Measurements from ENCODE around the gene MORC1.
"Not testable (repeated sequence)": the region's sequence is repeated elsewhere in the genome, so short reads cannot be mapped to it uniquely, and the experiment has no call there.

The MORC1 gene

DNA sequence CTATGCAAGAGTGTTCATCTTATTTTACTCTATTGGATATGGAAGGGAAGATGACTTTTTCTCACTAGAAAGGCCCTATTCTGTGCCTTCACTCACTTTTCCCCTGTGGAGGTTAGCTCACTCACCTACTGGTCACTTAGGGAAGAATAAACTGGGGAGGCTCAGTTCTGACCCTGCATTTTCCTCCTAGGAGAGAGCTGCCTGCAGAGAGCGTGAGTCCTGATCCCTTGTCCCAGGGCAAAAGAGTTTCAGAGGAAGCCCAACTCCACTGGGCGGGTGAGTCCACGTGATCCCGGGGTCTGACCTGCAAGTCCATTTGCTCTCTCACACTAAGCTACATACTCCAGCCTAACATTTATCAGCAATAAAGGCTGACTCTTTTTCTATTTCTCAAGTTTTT lies 8.4 kb downstream of the MORC1 start:
- DNase-seq = no peak

DNA sequence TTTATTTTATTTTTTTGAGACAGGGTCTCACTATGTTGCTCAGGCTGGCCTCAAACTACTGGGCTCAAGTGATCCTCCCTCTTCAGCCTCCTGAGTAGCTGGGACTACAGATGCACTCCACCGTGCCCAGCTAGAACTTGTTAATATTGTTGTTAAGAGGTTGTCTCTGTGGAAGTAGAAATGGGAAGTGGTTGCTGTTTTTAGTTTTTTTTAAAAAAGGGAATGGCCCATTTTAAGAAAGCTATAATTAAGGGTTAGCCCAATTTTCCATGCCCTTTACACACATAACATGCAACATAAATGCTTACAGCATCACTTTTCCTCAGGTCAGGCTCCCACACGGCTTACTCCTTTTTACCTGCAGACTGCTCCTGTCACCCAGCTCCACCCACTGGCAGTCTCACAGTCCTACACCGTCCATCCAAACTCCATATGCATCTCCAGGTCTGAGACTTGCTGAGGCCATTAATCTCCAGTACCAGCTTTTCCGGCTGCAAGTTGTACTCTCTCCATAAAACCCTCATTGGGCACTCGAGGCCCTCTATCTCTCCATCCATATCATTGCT lies 19.8 kb downstream of the MORC1 start:
- DNase-seq = no peak

DNA sequence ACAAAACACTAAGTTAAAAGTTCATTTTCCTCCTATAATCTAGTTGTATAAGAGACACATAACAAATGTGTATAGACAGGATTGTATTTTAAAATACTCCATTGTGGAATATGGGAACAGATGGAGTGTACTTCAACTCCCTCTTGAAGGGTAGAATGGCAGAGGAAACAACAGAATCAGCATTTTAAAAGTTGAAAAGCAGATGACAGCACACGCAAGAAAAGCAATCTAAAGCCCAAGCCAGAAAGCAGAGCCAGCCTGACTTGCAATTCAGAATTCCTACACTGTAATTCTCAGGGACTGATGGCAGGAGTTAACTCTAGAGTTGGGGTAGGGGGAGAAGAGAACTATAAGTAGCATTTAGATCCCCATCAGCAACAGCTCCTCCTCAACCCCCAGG lies 22.8 kb downstream of the MORC1 start:
- no peak for DNase-seq

DNA sequence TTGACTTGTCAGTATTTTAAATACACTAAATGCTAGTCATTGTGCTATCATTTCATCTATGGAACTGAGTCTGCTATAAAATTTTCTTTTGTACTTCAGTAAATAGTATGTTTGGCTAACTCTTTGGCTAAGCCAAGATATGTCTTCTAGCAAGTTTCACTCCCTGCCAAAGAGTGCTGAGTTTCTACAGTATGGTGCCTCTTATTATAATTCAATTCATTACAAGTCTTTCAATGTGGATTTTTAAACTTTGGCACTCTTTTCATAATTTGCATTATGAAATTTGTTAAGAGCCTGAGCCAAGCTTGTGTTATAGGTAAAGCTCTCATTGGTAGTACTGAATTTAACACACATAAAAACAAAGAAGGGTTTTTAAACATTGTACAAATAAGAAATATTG lies 24.4 kb downstream of the MORC1 start:
- no peak for DNase-seq

DNA sequence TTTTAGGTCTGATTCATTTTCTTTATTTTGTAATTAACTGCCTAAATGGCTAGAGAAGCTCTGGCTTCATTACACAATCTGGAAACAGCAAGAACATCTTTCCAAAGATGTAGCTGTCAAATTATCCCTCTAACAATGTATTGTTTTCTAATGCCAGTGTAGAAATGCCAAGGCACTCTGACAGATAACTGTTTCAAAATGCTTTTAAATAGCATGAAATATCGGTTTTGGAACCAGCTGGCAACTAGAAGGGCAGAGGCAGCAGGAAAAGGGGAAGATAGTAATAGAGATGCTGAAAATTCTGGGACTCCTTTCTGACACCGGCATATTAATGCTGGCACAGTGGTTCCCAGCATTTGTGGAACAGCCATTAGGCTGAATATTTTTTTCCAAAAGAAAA lies 26.1 kb downstream of the MORC1 start:
- no peak for DNase-seq

DNA sequence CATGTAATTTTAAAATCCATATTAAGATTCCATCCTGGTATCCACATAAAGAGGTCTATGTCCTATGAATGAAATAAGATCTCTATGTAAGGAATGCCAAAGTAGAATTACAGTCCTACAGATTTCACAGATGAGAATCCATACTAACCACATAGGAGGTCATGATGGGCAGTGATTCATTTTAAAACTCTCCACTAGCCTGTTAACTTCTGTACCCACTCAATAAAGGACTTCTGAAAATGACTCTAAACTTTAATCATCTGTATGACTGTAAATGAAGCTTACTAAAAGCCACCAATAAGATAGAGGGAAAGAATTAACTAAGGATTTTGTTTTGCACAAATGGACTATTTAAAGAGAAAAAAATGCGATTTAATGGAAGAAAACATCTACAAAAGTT lies 28.7 kb downstream of the MORC1 start:
- DNase-seq = no peak

DNA sequence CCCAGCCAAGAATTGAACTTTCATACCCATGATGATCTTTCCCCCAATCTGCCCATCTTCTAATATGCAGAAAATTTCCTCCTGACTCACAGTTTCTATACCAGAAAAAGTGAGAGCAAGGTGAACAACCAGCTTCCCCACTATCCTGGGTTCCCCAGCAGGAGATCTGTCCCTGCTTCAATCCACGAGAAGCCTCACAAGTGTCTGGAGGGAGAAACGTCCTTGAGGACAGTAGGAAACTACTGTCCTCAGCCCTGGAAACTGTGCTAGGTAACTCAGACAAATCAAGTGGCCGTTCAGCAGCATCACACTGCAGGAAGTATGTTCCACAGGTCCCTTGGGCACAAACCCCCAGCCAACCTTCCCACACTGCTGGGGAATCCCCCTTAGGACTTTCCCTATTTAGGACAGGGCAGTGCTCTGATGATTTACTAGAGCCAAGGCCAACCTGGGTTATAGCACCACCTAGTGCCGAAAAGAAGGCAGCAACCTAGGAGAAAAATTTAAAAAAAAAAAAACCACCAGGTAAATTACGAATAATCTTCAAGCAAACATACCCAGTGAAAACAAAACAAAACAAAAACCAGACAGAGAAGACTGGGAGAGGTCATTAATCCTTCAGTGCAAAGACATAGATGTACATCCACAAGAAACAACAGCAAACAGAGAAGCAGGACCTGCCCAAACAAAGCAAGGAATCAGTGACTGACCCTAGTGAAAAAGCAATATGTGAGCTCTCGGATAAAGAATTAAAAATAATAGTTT lies 36.0 kb downstream of the MORC1 start:
- no peak for DNase-seq

DNA sequence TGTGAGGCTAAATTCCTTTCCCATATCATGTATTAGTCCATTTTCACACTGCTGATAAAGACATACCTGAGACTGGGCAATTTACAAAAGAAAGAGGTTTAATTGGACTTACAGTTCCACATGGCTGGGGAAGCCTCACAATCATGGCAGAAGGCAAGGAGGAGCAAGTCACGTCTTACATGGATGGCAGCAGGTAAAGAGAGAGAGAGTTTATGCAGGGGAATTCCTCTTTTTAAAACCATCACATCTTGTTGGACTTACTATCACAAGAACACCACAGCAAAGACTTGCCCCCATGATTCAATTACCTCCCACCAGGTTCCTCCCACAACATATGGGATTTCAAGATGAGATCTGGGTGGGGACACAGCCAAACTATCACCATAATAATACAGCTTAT lies 37.8 kb downstream of the MORC1 start:
- DNase-seq = not testable (repeated sequence)

DNA sequence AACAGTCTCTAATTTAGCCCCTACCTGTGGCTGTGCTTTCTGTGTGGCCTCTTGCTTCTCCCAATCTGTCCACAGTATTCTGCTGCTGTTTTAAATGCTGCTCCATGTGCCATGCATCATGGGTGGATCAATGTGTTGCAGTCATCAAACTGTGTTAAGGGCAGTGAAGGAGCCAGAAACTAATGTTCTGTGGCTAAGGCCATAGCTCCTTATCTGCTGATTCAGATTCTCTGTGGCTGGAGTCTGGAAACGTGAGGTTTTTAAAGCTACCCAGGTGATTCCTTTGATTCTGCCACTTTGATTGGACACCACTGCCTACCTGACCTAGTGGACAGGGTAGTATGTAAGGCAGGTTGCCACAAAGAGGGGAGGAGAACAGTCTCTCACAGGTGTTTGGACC lies 44.8 kb downstream of the MORC1 start:
- DNase-seq = no peak

DNA sequence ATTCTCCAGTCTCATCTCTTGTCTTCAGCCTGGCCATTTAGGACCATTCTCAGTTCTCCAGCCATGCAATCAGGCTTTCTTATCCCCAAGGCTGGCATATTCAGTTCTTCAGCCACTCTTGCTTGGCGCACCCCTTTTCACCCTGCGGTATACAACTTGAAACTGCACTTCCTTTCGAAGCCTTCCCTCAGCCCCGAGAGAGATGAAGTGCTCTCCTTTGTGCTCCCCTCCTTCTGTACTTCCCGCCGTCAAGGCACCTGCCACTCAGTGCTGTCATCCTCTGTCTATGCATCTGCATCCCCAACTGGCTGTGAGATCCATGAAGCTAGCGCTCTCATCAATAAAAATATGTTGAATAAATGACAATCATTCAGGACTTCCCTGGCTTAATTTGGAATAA lies 45.7 kb downstream of the MORC1 start:
- no peak for DNase-seq

DNA sequence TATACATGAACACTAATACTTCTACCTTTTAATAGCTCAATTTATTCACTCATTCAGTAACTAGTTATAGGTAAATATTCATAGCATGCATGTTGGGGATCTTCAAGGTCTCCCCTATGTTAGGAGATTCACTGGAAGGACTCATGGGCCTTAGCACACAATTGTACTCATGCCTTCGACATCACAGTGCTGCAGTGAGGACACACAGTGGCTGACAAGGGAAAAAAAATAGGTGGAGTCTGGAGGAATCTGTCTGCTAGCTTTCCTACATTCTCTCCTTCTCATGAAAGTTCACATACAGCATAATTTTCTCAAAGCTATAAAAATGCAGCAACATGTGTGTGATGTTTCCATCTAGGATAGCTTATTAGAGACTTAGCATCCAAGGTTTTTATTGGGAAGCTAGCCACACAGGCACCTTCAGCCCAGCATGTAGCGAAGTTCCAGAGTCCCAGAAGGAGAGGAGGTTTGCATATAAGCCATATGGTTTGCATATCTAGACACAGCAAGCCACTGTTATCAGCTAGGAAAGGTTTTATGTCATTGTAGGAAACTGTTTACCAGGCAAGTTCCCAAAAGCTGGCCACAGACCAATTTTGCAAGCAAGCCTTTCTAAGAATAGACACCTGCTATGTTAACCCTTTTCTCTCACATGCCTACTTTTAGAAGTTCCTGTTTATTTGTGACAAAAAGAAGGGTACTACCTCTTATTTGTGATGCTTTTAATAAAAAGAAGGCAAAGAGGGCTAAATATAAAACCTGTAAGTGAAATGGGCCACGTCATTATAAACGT lies 46.4 kb downstream of the MORC1 start:
- DNase-seq = no peak

DNA sequence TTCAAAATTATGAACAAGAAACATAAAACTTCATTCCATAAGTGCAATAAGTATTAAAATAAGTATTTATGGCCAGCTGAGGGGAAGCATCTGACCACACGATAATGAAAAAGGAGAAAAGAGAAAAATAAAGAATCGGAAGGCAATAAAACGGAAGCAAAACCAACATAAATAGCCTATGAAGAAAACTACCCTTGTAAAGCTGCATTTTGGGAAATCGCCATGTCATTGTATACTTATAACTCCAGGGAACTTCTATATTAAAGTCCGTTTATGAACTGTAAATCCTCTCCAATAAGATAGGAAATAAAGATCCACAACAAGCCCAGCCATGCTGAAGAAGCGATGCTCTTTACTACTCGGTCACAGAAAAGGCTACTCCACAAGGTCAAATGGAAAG lies 47.7 kb downstream of the MORC1 start:
- DNase-seq = no peak

DNA sequence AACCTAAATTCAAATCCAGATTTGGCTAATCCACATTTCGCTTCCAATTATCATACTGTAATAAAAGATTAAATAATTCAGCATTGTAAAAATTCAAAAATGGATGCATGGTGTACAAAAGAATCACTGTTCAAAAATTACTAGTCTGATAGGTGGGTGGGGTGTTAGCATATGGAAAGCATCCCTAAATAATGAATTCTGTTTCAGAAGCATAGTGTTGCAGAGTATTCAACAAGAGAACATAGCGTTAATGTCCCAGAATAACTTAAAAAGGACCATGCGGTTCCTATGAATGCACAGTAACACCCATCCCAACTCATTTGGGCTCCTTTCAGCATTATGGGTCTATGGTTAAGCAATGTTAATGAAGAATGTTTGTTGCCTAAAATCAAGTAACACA lies 51.1 kb downstream of the MORC1 start:
- DNase-seq = no peak

DNA sequence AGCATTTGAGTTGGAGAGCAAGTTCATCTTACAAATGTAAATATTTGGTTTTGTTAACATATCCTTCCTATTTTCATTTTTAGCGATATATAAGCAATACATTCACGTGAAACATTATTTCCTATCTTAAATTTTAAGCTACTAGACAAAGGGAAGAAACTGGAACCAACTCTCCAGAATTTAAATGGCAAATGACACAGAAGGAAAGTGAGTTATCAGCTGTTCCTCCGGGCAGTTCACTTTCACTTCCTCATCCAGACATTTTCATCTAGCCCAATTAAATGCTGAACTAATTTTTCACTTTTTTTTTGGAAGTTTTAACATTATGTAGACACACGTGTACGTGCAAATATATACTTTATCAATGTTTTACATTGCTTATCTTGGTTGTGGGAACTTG lies 58.7 kb downstream of the MORC1 start:
- DNase-seq = no peak

DNA sequence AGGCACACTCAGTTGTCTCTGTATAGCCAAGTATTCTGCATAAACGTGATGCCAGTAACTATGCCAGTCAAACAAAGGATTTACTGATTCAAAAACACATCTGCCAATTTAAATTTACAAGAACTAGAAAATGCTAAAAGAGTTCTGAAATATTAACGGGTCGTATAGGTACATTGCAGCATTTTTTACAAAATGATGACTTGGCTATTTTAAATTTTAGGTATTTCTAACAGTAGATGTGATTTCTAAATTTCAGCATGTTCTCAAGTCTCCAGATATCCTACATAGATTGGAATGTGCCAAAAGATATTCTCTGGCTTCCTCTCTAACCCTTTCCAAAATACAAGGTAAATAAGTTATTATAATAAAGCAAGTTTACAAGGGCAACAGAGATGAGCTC lies 60.3 kb downstream of the MORC1 start:
- DNase-seq = no peak

DNA sequence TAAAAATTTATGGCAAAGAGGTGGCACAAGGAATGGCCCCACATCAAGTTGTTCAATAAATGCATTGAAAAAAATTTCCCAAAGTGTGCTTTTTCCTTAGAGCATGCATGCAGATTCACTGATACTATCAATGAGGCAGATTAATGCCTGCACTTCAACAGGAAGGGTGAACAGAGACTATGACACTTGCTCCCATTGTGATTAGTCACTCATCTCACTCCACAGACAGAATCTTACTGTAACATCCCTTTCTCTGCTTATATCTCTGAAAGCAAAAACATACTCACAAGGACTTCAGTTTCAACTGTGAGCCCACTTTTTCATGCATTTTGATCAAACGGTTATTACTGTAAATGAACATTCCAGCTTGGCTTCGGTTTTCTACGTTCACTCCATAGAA lies 60.9 kb downstream of the MORC1 start:
- DNase-seq = no peak

DNA sequence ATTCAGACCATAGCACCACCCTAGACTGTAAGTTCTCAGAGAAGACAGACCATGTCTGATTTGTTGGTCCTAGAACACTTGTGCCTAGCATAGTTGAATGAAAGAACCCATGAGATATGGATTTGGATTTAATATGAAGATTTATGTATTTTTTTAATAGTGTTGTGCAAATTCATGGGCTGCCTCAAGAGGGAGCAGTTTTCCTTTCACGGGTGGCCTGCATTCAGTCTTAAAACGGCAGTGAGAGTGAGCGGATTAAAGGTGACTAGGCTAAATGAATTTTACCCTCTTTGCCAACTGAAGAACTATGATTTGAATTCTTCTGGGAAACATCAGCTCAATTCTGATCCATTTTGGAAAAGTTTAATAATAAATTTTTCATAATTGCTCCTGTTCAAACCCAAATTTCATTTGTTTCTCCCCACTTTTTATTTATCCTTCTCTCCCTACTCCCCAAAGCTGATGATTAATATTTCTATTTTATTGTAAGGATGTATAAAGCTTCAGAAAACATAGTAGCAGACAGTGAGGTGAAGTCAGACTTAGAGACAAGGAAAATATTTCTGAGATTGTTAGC lies 67.3 kb downstream of the MORC1 start:
- peak; percentile 19 for DNase-seq

DNA sequence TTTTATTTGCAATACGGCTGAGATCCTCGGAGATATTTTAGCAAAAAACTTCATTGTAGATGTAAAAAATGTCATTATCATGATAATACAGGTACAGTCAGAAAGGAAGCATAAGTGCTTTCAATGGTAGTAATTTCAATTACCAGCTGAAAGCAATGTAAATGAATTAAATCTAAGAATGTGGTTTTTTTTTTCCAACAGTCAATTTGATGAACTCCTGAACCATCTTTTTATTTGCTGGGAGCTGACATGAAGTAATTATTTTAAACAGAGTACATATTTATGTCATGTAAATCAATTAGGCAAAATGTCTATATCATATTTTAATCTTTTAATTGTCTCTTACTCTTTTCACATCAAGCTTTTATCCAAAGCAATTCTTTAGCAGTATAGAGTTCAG lies 70.6 kb downstream of the MORC1 start:
- DNase-seq = no peak

DNA sequence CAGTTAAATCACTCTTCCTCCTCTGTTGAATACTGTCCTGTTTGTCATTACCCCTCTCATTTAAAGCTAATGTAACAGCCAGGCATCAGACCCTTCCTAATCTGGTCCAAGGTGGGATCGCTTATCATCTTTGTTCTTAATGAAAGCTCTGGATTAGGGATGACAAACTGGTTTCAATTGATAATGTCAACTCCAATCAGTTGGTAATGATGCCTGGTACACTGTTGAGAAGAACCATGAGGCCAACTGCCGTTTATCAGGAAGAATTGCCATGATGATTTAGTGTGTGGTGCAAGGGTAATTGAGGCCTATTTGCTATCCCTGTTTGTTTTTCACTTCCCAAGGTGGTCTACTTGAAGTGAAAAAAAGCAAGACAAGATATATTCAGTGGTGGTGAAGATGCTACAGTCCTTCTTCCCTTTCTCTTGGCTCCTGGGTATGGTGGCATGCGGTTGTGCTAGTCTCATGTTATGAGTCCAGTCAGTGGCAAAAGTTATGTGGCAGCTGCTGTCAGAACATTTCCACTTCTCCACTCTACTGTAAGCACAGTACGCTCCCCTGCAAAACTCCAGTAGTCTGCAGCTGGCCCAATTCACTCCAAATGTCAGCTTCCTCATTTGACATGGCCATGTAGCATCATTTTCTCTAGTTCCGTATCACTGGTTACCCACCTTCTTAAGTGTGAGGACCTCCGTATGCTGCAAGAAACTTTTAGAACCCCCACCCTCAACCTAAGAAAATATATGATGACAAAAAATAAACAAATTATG lies 72.5 kb downstream of the MORC1 start:
- DNase-seq = no peak

DNA sequence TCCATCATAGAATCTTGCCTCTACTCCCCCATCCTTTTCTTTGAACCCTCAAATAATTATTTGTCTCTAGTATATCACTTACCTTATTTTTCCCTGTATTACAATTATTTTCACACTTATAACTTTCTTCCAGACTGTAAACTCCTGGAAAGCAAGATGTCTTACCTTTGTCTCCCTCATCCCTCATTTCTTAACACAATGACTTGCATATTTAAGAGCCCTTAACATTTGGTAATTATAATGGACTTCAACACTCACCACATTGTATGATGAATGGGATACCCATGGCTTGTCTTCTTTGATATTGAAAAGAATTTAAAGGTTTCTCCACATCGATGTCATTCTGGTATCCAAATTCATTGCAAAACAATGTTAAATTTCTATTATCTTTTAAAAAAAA lies 82.9 kb downstream of the MORC1 start:
- DNase-seq = no peak

DNA sequence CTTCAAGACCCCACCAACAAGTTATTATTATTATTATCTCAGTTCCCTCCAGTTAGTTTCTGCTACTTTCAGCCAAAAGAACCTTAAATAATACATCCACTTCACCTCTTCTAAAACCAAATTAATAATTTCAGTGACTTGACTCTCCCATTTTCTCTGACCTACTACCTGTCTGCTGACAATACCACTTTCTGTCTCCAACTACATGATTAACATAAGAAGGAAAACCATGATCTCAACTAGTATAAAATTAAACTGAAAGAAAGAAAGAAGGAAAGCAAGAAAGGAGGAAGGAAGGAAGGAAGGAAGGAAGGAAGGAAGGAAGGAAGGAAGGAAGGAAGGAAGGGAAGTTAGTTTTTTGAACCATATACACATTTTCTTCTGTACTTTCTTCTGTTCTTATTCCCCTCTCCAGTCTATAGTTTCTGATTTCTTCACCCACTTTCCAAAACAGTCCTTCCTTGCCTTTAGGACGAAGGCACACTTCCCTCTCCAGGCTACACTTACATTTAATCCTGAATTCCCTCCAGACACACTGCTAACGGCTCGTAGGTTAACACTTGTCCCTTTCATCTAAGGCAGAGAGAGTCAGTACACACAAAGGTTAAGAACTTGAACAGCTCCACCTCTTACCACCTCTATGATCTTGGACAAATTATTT lies 84.8 kb downstream of the MORC1 start:
- no peak for DNase-seq

DNA sequence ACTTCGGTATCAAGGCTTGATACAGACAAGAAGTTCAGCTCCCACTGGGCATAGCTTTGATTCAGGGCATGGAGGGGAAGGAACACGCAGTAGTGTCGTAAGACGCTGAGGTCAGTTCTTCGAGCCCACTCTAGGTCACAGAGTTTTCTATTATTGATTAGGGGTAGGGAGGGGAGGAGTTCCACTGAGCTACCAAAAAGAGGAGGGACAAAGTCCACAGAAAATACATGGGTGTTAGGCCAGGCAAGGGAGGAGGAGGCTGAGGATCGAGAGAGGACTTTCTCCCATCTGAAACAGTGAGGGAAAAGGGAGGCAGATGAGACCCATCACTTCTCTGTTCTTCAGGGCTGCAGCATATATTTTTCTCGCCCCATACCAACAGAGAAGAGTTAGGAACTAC lies 89.2 kb downstream of the MORC1 start:
- no peak for DNase-seq

DNA sequence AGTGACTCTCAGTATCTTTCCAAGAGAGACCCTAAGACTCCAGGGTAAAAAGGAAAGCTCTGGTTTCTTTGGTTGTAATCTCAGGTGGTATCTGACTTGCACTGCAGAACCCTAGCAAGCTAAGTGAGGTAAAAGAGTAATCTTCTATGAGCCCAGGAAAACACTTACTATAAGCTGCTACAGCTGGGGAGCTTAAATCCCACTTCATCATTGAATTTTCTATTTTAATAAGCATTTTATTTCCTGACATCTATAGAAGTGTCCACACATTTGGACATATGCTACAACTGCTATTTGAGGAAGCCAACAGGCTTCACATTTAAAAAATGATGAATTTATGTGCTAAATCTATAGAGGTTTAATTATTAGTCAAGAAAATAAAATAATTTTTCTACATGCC lies 91.1 kb downstream of the MORC1 start:
- no peak for DNase-seq

Data from KG1 (cell line).